Measurements from ENCODE around the gene OR2Y1. TPM values are rescaled to one million over a fixed set of nuclear protein-coding genes. Genes with fewer than 3 reads are reported as not detected.

Gene OR2Y1, protein sequence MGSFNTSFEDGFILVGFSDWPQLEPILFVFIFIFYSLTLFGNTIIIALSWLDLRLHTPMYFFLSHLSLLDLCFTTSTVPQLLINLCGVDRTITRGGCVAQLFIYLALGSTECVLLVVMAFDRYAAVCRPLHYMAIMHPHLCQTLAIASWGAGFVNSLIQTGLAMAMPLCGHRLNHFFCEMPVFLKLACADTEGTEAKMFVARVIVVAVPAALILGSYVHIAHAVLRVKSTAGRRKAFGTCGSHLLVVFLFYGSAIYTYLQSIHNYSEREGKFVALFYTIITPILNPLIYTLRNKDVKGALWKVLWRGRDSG
- not detected in 5 replicates for total RNA-seq (2022; extraction: Qiagen RNA extraction)

GRCh38 chr5:180739958-180740357, at the start of gene OR2Y1:
TSS of gene OR2Y1 (minus strand) at chr5:180740058. CDS start at chr5:180740058, 0 bp downstream.

Other genes with a start within 250 kb of the OR2Y1 start
- 15.4 to 27.7 TPM (median 23.2 TPM) in 5 replicates for gene CNOT6, start 245.7 kb downstream of the OR2Y1 start, total RNA-seq (2022; extraction: Qiagen RNA extraction)
- not detected in 5 replicates for gene SCGB3A1, start 148.6 kb downstream of the OR2Y1 start, total RNA-seq (2022; extraction: Qiagen RNA extraction)
- 1.9 to 3.7 TPM (median 3.1 TPM) in 5 replicates for gene FLT4, start 90.5 kb downstream of the OR2Y1 start, total RNA-seq (2022; extraction: Qiagen RNA extraction)
- 68.9 to 88.7 TPM (median 85.3 TPM) in 5 replicates for gene MGAT1, start 62.7 kb upstream of the OR2Y1 start, total RNA-seq (2022; extraction: Qiagen RNA extraction)
- gene ZFP62, start 121.2 kb upstream of the OR2Y1 start, total RNA-seq (2022; extraction: Qiagen RNA extraction), result 6.9 to 9.7 TPM (median 9.0 TPM) in 5 replicates
- gene BTNL8, start 159.1 kb upstream of the OR2Y1 start, total RNA-seq (2022; extraction: Qiagen RNA extraction), result not detected in 5 replicates
- gene BTNL3, start 248.8 kb upstream of the OR2Y1 start, total RNA-seq (2022; extraction: Qiagen RNA extraction), result not detected in 5 replicates